ENCODE data around the gene KDSR.

KDSR gene

GRCh38 chr18:63309422-63309821 lies 57.6 kb downstream of the KDSR start:
- in situ Hi-C loops (cut with HindIII; ENCODE audit: low sequenced_read_pairs), result no loop called here

DNA sequence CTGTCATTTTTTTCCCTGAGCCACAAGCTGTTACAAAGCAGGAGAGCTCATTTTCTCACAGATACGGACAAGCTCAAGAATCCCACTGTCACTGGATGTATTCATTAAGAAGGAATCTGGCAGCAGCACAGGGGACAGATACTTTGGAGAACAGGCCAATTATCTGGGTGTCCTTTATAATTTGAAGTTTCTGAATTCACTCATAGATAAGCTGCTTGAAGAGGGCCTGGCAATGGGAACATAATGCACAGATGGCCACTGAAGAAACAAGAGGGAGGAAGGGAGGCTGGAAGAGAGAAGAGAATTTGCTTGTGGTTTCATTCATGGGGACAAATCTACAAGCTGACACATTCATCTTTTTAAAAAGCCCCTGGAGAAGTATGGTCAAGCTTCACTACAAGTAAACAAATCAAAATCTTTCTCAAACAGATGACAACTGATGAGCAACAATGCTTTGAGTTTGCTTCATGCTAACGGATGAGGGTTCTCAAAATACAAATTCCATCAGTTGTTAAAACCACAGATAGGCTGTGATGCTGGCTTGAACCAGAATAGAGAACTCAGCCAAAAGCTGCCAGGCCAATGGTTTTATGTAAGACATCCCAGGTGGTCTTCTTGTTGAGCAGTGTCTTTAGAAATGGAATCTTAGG lies 59.3 kb downstream of the KDSR start:
- in situ Hi-C loops (cut with HindIII; ENCODE audit: low sequenced_read_pairs), result no loop called here

DNA sequence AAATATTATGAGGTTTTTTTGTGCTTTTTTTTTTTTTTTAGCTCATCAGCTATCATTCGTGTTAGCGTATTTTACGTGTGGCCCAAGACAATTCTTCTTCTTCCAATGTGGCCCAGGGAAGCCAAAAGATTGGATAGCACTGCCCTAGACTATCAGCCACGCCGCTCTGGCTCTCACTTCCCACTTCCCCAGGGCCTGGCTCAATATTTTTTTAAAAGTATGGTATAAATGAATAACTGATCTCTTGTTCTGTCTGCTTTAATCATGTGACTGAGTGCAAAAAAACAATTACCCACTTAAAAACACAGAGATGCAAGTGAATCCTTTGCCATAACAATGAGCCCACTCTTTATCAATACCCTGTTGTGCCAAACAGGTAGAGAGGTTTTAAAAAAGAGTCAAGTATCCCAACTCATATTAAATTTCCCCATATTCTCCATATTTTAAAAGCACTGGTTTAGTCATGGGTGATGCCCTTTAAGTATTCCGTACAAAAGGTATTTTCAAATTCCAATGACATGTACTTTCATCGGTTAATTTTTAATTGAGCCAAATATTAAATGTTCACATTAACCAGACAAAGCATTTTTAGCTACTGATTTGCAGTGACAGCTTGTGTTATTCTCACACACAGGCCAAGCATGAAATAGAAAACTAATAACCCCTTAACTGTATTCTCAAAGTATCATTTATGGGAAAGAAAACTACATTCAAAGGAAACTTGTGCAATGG lies 60.0 kb downstream of the KDSR start:
- in situ Hi-C loops (cut with HindIII; ENCODE audit: low sequenced_read_pairs), result no loop called here

DNA sequence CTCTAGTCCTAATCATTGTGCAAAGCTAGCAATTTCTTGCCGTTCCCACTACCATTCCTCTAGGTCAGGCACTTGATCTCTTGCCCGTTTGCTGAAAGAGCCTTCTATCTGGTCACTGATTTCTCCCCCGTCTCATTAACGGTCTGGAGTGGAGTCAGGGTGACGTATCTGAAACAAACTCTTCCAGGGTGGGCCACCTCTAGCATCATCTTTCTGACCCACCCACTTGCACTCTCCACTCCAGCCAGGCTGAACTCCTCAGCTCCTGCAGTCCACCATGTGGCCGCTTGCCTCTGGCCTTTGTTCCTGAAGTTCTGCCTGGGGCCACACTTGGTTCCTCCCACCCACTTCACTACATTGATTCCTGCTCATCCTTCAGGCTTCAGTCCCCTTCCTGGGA lies 60.8 kb downstream of the KDSR start:
- in situ Hi-C loops (cut with HindIII; ENCODE audit: low sequenced_read_pairs), result no loop called here

GRCh38 chr18:63303547-63303946 lies 63.5 kb downstream of the KDSR start:
- in situ Hi-C loops (cut with HindIII; ENCODE audit: low sequenced_read_pairs), result no loop called here

DNA sequence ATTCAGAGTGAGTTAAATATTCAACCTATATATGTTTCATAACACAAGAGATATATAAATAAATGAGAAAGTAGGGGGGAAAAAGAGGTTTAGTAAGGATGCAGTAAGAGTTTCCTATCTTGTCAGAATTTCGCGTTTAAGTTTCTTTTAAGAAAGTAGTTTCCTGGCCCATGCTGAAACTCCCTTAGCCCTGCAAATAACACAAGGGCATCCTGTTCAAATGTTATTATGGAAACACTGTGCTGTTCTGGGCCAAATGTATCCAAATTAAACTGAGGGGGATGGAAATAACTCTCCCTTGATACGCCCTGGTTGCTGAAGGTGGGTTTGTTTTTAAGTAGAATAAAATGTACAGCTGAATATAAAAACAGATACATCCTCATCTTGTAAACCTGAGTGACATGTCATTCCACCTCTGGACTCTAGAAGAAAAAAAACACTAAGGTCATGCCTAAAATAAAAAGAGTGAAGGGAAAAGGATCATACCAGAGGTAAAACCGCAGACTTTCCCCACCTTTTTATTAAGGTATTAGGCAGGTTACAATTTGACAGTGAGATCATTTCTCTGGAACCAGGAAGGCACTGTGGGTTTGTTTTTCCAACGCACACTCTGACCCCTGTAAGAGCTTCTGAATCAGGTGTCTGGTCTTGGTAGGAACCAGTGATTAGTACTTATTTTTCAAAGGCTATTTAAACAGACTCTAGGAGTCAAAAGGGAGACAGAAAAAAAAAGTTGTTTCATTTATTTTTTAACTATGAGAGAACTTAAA lies 64.2 kb downstream of the KDSR start:
- in situ Hi-C loops (cut with HindIII; ENCODE audit: low sequenced_read_pairs), result no loop called here

GRCh38 chr18:63302220-63302619 lies 64.8 kb downstream of the KDSR start:
- in situ Hi-C loops (cut with HindIII; ENCODE audit: low sequenced_read_pairs), result no loop called here

- in situ Hi-C loops (cut with HindIII; ENCODE audit: low sequenced_read_pairs), result no loop called here
These were observed 65.6 kb downstream of the KDSR start for GRCh38 chr18:63301434-63301833.

DNA sequence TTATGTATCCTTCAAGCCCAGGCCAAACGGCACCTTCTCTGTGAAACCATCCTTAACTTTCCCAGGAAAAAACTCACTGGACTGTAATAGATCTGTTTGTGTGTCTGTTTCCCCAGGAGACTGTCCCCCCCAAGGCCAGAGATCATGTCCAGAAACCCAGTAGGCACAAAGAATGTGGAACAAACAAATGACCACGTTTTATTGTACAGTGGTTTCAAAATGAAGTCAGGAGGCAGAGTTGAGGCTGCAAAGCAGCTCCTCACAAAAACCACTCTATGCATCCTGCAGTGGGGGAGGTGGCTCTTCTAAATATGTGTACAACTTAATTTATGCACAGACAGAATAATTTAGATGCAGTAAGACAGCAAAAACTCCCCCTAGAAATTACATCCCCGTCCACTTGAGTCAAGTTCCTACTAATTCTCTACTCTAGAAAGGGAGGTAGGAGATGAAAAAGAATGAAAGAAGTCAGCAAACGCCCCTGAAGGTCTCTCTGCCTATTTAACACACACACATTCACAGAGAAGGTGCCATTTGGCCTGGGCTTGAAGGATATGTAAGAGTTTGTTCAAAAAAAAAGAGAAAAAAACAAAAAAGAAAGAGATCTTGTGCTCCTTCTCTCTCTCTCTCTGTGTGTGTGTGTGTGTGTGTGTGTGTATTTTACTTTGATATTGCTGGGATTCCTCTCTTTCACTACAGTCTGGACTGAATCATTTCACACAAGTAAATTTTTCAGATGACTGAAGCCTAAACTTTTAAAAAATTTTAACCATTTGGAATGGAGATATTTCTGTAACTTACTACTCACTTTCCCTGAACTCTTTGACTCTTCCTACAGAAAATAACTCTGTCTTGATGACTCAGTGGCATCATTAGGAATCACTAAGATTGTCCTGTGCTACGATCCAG lies 66.9 kb downstream of the KDSR start:
- in situ Hi-C loops (cut with HindIII; ENCODE audit: low sequenced_read_pairs), result no loop called here

DNA sequence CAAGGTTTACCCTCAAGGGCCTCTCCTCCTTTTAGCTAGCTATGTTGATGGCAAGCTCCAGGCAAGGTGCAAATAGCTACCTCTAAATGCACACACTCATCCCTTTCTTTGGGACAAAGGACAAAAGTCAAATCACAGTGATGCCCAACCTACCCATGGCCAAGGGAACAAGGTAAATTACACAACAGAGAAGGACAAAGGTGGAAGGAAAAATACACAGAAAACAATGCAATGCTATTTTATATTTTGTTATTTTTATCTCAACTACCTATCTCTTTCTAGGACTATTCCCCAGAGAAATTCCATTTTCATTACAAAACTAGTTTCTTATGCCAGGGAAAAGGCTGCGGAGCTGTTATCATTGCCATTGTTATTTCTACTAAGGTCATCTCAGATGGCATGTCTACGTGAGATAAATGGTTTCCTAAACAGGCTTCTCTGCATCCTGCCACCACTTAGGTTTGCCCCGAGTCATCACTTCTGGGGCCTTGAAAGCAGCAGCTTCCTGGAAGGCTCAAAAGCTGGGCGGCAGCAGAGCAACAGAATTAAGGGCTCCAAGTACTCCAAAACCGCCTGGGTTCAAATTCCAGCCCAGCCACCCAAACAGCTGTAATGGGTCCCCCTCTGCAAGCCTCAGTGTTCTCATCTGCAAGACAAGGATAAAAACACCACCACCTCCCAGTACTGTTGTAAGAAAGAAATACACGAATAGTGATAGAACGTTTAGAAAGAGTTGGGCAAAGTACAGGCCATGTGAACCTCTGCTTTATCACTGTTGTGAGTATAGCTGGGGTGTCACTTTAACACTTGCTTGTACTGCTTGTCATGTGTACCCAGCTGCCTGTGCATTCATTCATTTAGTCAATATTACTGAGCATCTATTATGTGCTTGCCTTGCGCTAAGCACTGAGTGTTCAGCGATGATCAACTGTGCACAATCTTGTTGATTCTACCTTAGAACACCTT lies 68.3 kb downstream of the KDSR start:
- in situ Hi-C loops (cut with HindIII; ENCODE audit: low sequenced_read_pairs), result no loop called here

DNA sequence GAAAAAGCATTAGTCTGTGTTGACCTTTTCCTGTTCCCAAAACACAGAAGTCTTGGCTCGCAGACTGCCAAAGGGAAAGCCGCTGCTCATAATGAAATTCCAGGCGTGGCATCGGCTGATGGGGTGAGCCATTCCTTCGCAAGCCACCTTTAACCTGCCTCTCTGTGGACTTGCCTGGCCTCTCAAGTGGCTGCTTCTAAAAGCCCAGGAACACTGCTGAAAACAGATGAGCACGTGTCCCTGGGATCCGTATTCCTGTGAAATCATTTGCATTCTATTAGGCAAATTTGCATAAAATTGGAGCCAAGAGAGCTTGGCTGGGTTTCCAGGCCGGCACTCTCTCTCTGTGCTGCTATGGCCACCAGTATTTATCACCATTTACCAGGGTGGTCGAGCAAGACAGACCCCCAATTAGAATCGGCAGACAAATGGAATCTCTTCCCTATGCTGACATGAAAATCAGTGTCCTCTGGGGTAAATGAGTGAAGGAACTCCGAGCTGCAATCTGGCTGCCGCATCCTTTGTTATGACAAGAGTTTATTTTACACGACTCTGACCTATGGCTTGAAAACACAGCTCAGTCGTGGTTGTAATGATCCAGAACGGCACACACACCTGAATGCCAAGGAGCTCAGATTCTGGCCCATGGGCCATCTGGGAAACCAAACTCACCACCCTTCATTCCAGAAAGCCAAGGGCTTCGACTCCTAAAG lies 69.2 kb downstream of the KDSR start:
- in situ Hi-C loops (cut with HindIII; ENCODE audit: low sequenced_read_pairs), result no loop called here

DNA sequence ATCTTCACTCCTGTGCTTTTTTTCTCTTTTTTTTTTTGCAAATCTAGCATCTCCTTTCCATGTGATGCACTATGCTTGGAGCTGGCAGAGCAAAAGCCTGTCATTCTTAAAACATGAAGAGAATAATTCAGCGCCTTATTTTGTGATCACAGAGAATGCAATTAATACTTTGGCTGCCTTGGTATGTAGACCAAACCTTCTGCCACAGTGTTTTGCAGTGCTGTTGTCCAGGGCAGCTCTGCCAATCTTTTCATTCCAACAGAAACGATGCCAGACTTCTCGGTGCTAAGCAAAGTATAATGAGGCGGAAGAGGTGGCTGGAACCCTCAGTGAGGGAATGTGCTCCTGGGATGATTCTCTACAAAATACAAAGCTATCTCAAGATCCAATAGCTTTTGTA lies 73.1 kb downstream of the KDSR start:
- in situ Hi-C loops (cut with HindIII; ENCODE audit: low sequenced_read_pairs), result no loop called here

DNA sequence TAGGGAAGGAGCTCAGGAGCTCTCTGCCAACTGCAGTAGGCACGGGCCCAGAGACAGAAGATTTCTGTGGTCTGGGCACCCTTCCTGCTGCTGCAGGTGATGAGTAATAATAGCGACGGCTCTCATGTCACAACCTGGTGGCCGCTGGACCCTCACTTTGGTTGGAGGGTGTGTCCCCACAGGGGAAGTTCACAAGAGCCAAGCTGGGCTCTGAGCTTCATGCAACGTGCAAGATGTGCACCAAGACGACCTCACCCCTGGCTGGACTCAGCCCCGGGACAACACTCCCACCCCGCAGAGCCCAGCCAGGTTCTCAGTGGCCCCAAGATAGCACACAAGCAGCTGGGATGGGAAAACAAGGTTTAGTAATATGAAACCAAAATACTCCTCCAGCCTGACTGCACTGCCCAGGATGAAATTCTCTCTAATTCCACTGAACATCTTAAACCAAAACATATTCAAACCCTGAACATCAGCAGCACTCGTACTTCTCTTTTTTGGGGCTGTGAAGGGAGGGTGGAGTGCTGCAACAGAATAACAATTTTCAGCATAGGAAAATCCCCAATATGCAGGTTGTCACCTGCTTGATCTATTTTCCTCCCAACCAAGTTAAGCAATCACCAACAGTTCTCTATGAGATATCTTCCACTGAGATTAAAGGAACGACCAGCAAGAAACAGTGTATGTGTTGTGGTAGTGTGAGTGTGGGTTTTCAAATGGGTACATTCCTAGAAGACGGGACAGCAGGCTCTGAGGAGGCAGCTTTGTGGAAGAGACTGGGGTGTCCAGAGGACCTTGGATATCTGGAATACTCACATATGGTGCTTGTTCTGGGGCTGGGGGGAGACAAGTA lies 73.9 kb downstream of the KDSR start:
- in situ Hi-C loops (cut with HindIII; ENCODE audit: low sequenced_read_pairs), result no loop called here

- in situ Hi-C loops (cut with HindIII; ENCODE audit: low sequenced_read_pairs), result no loop called here
These were observed 75.7 kb downstream of the KDSR start for GRCh38 chr18:63291278-63291677.

GRCh38 chr18:63290821-63291200 lies 76.2 kb downstream of the KDSR start:
- in situ Hi-C loops (cut with HindIII; ENCODE audit: low sequenced_read_pairs), result no loop called here

DNA sequence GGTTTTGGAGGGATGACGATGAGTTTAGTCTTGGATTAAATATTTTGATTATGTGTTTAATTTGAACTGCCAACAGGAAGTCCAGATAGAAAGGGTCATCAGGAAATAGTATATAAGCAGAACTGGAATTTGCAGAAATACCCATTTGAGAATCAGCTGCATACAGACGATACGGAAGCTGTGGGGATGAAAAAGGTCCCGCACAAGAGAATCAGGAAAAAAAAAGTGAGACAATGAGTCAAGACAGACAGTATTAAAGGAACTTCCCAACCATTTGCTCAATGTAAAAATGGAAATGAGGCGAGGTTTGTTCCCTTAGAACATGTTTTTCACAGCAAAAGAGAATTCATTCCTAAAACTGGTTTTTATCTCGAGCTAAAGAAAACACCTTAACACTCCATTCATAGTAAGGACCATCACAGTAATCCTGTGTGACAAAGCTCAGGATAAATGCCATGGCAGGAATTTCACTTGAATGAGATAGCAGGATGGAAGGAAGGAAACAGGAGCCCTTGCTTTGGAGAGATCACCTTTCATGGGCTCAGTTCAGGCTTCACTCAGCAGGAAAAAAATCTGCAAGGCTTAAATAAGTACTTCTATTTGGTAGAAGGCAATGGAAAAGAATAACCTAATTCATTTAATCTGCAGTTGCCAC lies 76.7 kb downstream of the KDSR start:
- in situ Hi-C loops (cut with HindIII; ENCODE audit: low sequenced_read_pairs), result no loop called here

GRCh38 chr18:63288311-63288710 lies 78.7 kb downstream of the KDSR start:
- in situ Hi-C loops (cut with HindIII; ENCODE audit: low sequenced_read_pairs), result no loop called here

- in situ Hi-C loops (cut with HindIII; ENCODE audit: low sequenced_read_pairs), result no loop called here
These were observed 79.2 kb downstream of the KDSR start for GRCh38 chr18:63287691-63288220.
